HEK293T (cell line): ENCODE results near the gene GATA3.

Source experiments
- CTCF ChIA-PET: fragments of 350-600 bp; formaldehyde crosslinking; extraction: SDS; loops from one replicate; lab custom pipeline; 2021; ENCODE audit warnings: antibody characterized with exemption, inconsistent platforms; lab: Yijun Ruan, JAX
- POLR2A ChIA-PET: fragments of 350-600 bp; formaldehyde crosslinking; extraction: SDS; loops from one replicate; lab custom pipeline; 2020; ENCODE audit warnings: antibody characterized with exemption, inconsistent platforms; lab: Yijun Ruan, JAX
- DNase-seq: peaks from one replicate; pipeline ENCODE4 v3.0.0; 2012; ENCODE audit warnings: mixed read lengths; ENCODE audit errors: extremely low spot score
- ARNT ChIP-seq: fragments of 450-650 bp; IDR thresholded peaks from 2 replicates; pipeline ENCODE4 v1.6.1; 2017; ENCODE audit warnings: mild to moderate bottlenecking
- BHLHE40 ChIP-seq: fragments of 450-650 bp; IDR thresholded peaks from 2 replicates; pipeline ENCODE4 v1.6.1; 2016; ENCODE audit warnings: mild to moderate bottlenecking, moderate library complexity, borderline replicate concordance
- CTBP1 ChIP-seq: fragments of 450-650 bp; IDR thresholded peaks from 2 replicates; pipeline ENCODE4 v1.6.1; 2016; ENCODE audit warnings: borderline replicate concordance
- ELF4 ChIP-seq: fragments of 450-650 bp; IDR thresholded peaks from 2 replicates; pipeline ENCODE4 v1.6.1; 2017; ENCODE audit warnings: antibody characterized with exemption
- FOXA1 ChIP-seq: fragments of 450-650 bp; IDR thresholded peaks from 2 replicates; pipeline ENCODE4 v1.6.1; 2016; ENCODE audit warnings: mild to moderate bottlenecking
- FOXK2 ChIP-seq: fragments of 450-650 bp; IDR thresholded peaks from 2 replicates; pipeline ENCODE4 v1.6.1; 2016; ENCODE audit warnings: mild to moderate bottlenecking
- FOXM1 ChIP-seq: fragments of 450-650 bp; IDR thresholded peaks from 2 replicates; pipeline ENCODE4 v1.6.1; 2017; ENCODE audit warnings: mild to moderate bottlenecking, borderline replicate concordance
- HDGF ChIP-seq: fragments of 450-650 bp; IDR thresholded peaks from 2 replicates; pipeline ENCODE4 v1.6.1; 2017; ENCODE audit warnings: antibody characterized with exemption, borderline replicate concordance
- L3MBTL2 ChIP-seq: fragments of 450-650 bp; conservative IDR thresholded peaks from 2 replicates; pipeline ENCODE4 v1.6.1; 2016; ENCODE audit warnings: mild to moderate bottlenecking
- LEF1 ChIP-seq: fragments of 450-650 bp; IDR thresholded peaks from 2 replicates; pipeline ENCODE4 v1.6.1; 2017; ENCODE audit warnings: mild to moderate bottlenecking, borderline replicate concordance
- NFRKB ChIP-seq: fragments of 450-650 bp; IDR thresholded peaks from 2 replicates; pipeline ENCODE4 v1.6.1; 2016; ENCODE audit warnings: mild to moderate bottlenecking, moderate library complexity
- PKNOX1 ChIP-seq: fragments of 450-650 bp; IDR thresholded peaks from 2 replicates; pipeline ENCODE4 v1.6.1; 2016
- SP1 ChIP-seq: fragments of 450-650 bp; IDR thresholded peaks from 2 replicates; pipeline ENCODE4 v1.6.1; 2017
- SUZ12 ChIP-seq: fragments of 450-650 bp; IDR thresholded peaks from 2 replicates; pipeline ENCODE4 v1.6.1; 2016; ENCODE audit warnings: mild to moderate bottlenecking
- TARDBP ChIP-seq: fragments of 450-650 bp; IDR thresholded peaks from 2 replicates; pipeline ENCODE4 v1.6.1; 2016
- ZNF384 ChIP-seq: fragments of 450-650 bp; IDR thresholded peaks from 2 replicates; pipeline ENCODE4 v1.6.1; 2016

The GATA3 gene

GRCh38 chr10:8054494-8055407, at the start of gene GATA3:
GATA3 (plus strand) TSS chr10:8054688; CDS start chr10:8055656, 968 bp downstream.
- no peak for DNase-seq
- CTCF ChIA-PET = interaction anchor here (0.7 kb wide), 1 partner anchor 389 kb away, joined by 3 read pairs; no protein-coding TSS in a partner anchor
- TF ChIP-seq FOXM1 (no peak), PKNOX1 (no peak), CTBP1 (no peak), SP1 (no peak), ZNF384 (no peak), HDGF (no peak), NFRKB (no peak), SUZ12 (no peak), LEF1 (no peak), FOXK2 (no peak), TARDBP (no peak), ELF4 (no peak), FOXA1 (no peak), ARNT (no peak), BHLHE40 (no peak), L3MBTL2 (no peak)

GRCh38 chr10:8006274-8006999, 48.1 kb upstream of the GATA3 start:
- POLR2A ChIA-PET = no interaction called here
- TF ChIP-seq ZNF384 (no peak), LEF1 (no peak), NFRKB (no peak), TARDBP (no peak), L3MBTL2 (no peak), SP1 (no peak), FOXM1 (no peak), PKNOX1 (no peak), ELF4 (no peak), CTBP1 (no peak), FOXK2 (no peak), SUZ12 (no peak)
- DNase-seq = no peak
- CTCF ChIA-PET = interaction anchor here (0.6 kb wide), 1 partner anchor 794 kb away, joined by 3 read pairs; no protein-coding TSS in a partner anchor

More at GRCh38 chr10:8054494-8055407, at the start of gene GATA3:
- POLR2A ChIA-PET = no interaction called here

GRCh38 chr10:8009031-8009430, 45.5 kb upstream of the GATA3 start:
- CTCF ChIA-PET = no interaction called here
- no peak for DNase-seq
- POLR2A ChIA-PET = no interaction called here
- TF ChIP-seq ARNT = no peak
- TF ChIP-seq HDGF = no peak
- TF ChIP-seq PKNOX1 = no peak
- no peak for TF ChIP-seq TARDBP
- TF ChIP-seq ELF4 = no peak
- no peak for TF ChIP-seq LEF1
- TF ChIP-seq CTBP1 = no peak
- no peak for TF ChIP-seq NFRKB
- no peak for TF ChIP-seq SUZ12
- TF ChIP-seq BHLHE40 = no peak
- no peak for TF ChIP-seq FOXM1
- no peak for TF ChIP-seq FOXA1
- TF ChIP-seq SP1 = no peak
- TF ChIP-seq FOXK2 = no peak
- TF ChIP-seq ZNF384 = no peak
- TF ChIP-seq L3MBTL2 = no peak

- TF ChIP-seq NFRKB (no peak), CTBP1 (no peak), HDGF (no peak), FOXK2 (no peak), FOXM1 (no peak), ELF4 (no peak), ZNF384 (no peak), SP1 (no peak), FOXA1 (no peak), PKNOX1 (no peak), ARNT (no peak), TARDBP (no peak), BHLHE40 (no peak)
- POLR2A ChIA-PET = no interaction called here
- CTCF ChIA-PET = no interaction called here
These were observed 41.5 kb upstream of the GATA3 start for GRCh38 chr10:8013006-8013405.

More at GRCh38 chr10:8013006-8013405, 41.5 kb upstream of the GATA3 start:
- no peak for DNase-seq
